ENCODE results near the gene ZNF628.

ZNF628 gene

GRCh38 chr19:55497763-55498162, 21.3 kb downstream of the ZNF628 start:
- DNase-seq (ENCODE audit: low read depth in 2 of 2), result no peak

- DNase-seq (ENCODE audit: low read depth in 2 of 2), result no peak
Observed at GRCh38 chr19:55498246-55498840, 21.9 kb downstream of the ZNF628 start.

GRCh38 chr19:55500368-55500952, 24.0 kb downstream of the ZNF628 start:
- DNase-seq (ENCODE audit: low read depth in 2 of 2), result no peak

- no peak for DNase-seq (ENCODE audit: low read depth in 2 of 2)
Observed at GRCh38 chr19:55502197-55502952, 26.0 kb downstream of the ZNF628 start.

- DNase-seq (ENCODE audit: low read depth in 2 of 2), result no peak
Observed at GRCh38 chr19:55503157-55503501, 26.7 kb downstream of the ZNF628 start.

- peak; percentile 83 to 94 for DNase-seq (ENCODE audit: low read depth in 2 of 2)
Observed at GRCh38 chr19:55503502-55504251, 27.3 kb downstream of the ZNF628 start.

- no peak for DNase-seq (ENCODE audit: low read depth in 2 of 2)
Observed at GRCh38 chr19:55504252-55504603, 27.8 kb downstream of the ZNF628 start.

- DNase-seq (ENCODE audit: low read depth in 2 of 2), result no peak
Observed at GRCh38 chr19:55504981-55505380, 28.6 kb downstream of the ZNF628 start.

GRCh38 chr19:55508120-55508519, 31.7 kb downstream of the ZNF628 start:
- no peak for DNase-seq (ENCODE audit: low read depth in 2 of 2)

GRCh38 chr19:55516878-55517620, 40.6 kb downstream of the ZNF628 start:
- DNase-seq (ENCODE audit: low read depth in 2 of 2), result peak; percentile 83 to 86

GRCh38 chr19:55519451-55520311, 43.3 kb downstream of the ZNF628 start:
- no peak for DNase-seq (ENCODE audit: low read depth in 2 of 2)

GRCh38 chr19:55520691-55521292, 44.4 kb downstream of the ZNF628 start:
- no peak for DNase-seq (ENCODE audit: low read depth in 2 of 2)

- DNase-seq (ENCODE audit: low read depth in 2 of 2), result no peak
Observed at GRCh38 chr19:55525289-55526101, 49.1 kb downstream of the ZNF628 start.

- no peak for DNase-seq (ENCODE audit: low read depth in 2 of 2)
Observed at GRCh38 chr19:55526216-55527196, 50.1 kb downstream of the ZNF628 start.

GRCh38 chr19:55527197-55528029, 51.0 kb downstream of the ZNF628 start:
- no peak for DNase-seq (ENCODE audit: low read depth in 2 of 2)

GRCh38 chr19:55528030-55528803, 51.8 kb downstream of the ZNF628 start:
- no peak for DNase-seq (ENCODE audit: low read depth in 2 of 2)

Measured in stimulated activated CD4-positive, alpha-beta T cell treated with anti-CD3 and anti-CD28 coated beads, Interleukin-1b, Interleukin-23, amount 100 ng/mL, for 1 hour (primary cell).